Neural cell (in vitro differentiated cells): ENCODE data around the gene ZNF648. TPM values are rescaled to one million over a fixed set of nuclear protein-coding genes. Genes with fewer than 3 reads are reported as not detected.
A peak's percentile ranks its signal among the peaks of the same experiment; 100 is the strongest.

Experiments
- H2AFZ ChIP-seq: fragments of 200-600, 300-800 bp; sonication (generic), shearing (Covaris generic); 2 replicates; pipeline ENCODE4 v1.6.0; 2014; ENCODE audit warnings: low read depth, mild to moderate bottlenecking, antibody characterized with exemption, low read length, moderate library complexity
- H3F3A ChIP-seq: fragments of 200-600 bp; shearing (Covaris generic); 2 replicates; pipeline ENCODE4 v1.6.1; 2016; ENCODE audit warnings: mild to moderate bottlenecking, moderate library complexity, mixed read lengths, antibody characterized with exemption, low read length; ENCODE audit not compliant: insufficient read depth, poor library complexity, severe bottlenecking
- H3K27ac ChIP-seq: fragments of 200-600, 300-800 bp; sonication (generic), shearing (Covaris generic); 2 replicates; pipeline ENCODE4 v1.5.1; 2014; ENCODE audit warnings: mild to moderate bottlenecking, low read length, moderate library complexity
- H3K27me3 ChIP-seq: fragments of 300-800, 200-600 bp; sonication (generic), shearing (Covaris generic); 2 replicates; pipeline ENCODE4 v1.6.0; 2014; ENCODE audit warnings: mild to moderate bottlenecking, low read depth, low read length, moderate library complexity; ENCODE audit not compliant: insufficient read depth
- H3K36me3 ChIP-seq: fragments of 300-800, 200-600 bp; sonication (generic), shearing (Covaris generic); 2 replicates; pipeline ENCODE4 v1.5.1; 2014; ENCODE audit warnings: mild to moderate bottlenecking, antibody characterized with exemption, low read length, moderate library complexity; ENCODE audit not compliant: insufficient read depth
- H3K4me2 ChIP-seq: fragments of 300-800, 200-600 bp; sonication (generic), shearing (Covaris generic); 2 replicates; pipeline ENCODE4 v1.6.0; 2014; ENCODE audit warnings: mild to moderate bottlenecking, low read length
- H3K4me3 ChIP-seq: fragments of 300-800, 200-600 bp; sonication (generic), shearing (Covaris generic); 2 replicates; pipeline ENCODE4 v1.5.1; 2014; ENCODE audit warnings: mild to moderate bottlenecking, low read length, moderate library complexity
- H3K79me2 ChIP-seq: fragments of 200-600 bp; shearing (Covaris generic); replicated peaks from 2 replicates; pipeline ENCODE4 v1.6.0; 2014; ENCODE audit warnings: mild to moderate bottlenecking, low read length, moderate library complexity; ENCODE audit not compliant: insufficient read depth
- H3K9ac ChIP-seq: fragments of 300-800, 200-600 bp; sonication (generic), shearing (Covaris generic); 2 replicates; pipeline ENCODE4 v1.6.1; 2016; ENCODE audit warnings: mild to moderate bottlenecking, low read length, mixed read lengths
- H3K9me2 ChIP-seq: fragments of 200-600 bp; shearing (Covaris generic); 2 replicates; pipeline ENCODE4 v1.6.1; 2016; ENCODE audit warnings: mild to moderate bottlenecking, low read length, mixed read lengths; ENCODE audit not compliant: insufficient read depth
- H3K9me3 ChIP-seq: fragments of 200-600, 300-800 bp; sonication (generic), shearing (Covaris generic); 2 replicates; pipeline ENCODE4 v1.6.1; 2016; ENCODE audit warnings: mild to moderate bottlenecking, mixed run types, low read length, moderate library complexity, mixed read lengths
- H4K20me1 ChIP-seq: fragments of 200-600 bp; shearing (Covaris generic); 2 replicates; pipeline ENCODE4 v1.6.1; 2016; ENCODE audit warnings: mild to moderate bottlenecking, mixed run types; ENCODE audit not compliant: insufficient read depth
- EP300 ChIP-seq: fragments of 450-650 bp; conservative IDR thresholded peaks from 2 replicates; pipeline ENCODE4 v1.6.1; 2014; ENCODE audit warnings: antibody characterized with exemption, mild to moderate bottlenecking, moderate library complexity; ENCODE audit not compliant: poor library complexity, severe bottlenecking
- EZH2 ChIP-seq: fragments of 200-600, 300-800 bp; shearing (Covaris generic), sonication (generic); IDR thresholded peaks from 2 replicates; pipeline ENCODE4 v1.6.1; 2014; ENCODE audit warnings: antibody characterized with exemption, low read length, borderline replicate concordance, mild to moderate bottlenecking; ENCODE audit not compliant: insufficient read depth, poor library complexity, severe bottlenecking
- MXI1 ChIP-seq: fragments of 450-650 bp; conservative IDR thresholded peaks from 2 replicates; pipeline ENCODE4 v1.6.1; 2014; ENCODE audit warnings: antibody characterized with exemption, mild to moderate bottlenecking; ENCODE audit not compliant: poor library complexity, severe bottlenecking
- POLR2AphosphoS5 ChIP-seq: IDR thresholded peaks from 2 replicates; pipeline ENCODE4 v1.6.1; 2012
- RAD21 ChIP-seq: fragments of 450-650 bp; conservative IDR thresholded peaks from 2 replicates; pipeline ENCODE4 v1.6.1; 2014; ENCODE audit warnings: antibody characterized with exemption, mild to moderate bottlenecking, moderate library complexity
- SMC3 ChIP-seq: fragments of 450-650 bp; conservative IDR thresholded peaks from 2 replicates; pipeline ENCODE4 v1.6.1; 2014; ENCODE audit warnings: antibody characterized with exemption, mild to moderate bottlenecking, moderate library complexity; ENCODE audit not compliant: poor library complexity
- TAF1 ChIP-seq: IDR thresholded peaks from 2 replicates; pipeline ENCODE4 v1.6.1; 2012; ENCODE audit warnings: low read depth
- polyA plus RNA-seq: library from polyadenylated mRNA; depleted of rRNA; stranded (reverse); fragments of >200 nt; gene quantifications from 2 replicates; pipeline ENCODE4 v1.2.3, GENCODE V29; 2014
- TF ChIP-seq, protein P1 (sequence below): fragments of 450-650 bp; IDR thresholded peaks from 2 replicates; pipeline ENCODE4 v1.5.1; 2014; ENCODE audit warnings: antibody characterized with exemption, mild to moderate bottlenecking, moderate library complexity; ENCODE audit not compliant: poor library complexity, severe bottlenecking
- TF ChIP-seq, protein P2 (sequence below): IDR thresholded peaks from 2 replicates; pipeline ENCODE4 v1.6.1; 2012; ENCODE audit warnings: borderline replicate concordance

The ZNF648 gene
- polyA plus RNA-seq, 1 donor from 2014 or later, result not detected

DNA sequence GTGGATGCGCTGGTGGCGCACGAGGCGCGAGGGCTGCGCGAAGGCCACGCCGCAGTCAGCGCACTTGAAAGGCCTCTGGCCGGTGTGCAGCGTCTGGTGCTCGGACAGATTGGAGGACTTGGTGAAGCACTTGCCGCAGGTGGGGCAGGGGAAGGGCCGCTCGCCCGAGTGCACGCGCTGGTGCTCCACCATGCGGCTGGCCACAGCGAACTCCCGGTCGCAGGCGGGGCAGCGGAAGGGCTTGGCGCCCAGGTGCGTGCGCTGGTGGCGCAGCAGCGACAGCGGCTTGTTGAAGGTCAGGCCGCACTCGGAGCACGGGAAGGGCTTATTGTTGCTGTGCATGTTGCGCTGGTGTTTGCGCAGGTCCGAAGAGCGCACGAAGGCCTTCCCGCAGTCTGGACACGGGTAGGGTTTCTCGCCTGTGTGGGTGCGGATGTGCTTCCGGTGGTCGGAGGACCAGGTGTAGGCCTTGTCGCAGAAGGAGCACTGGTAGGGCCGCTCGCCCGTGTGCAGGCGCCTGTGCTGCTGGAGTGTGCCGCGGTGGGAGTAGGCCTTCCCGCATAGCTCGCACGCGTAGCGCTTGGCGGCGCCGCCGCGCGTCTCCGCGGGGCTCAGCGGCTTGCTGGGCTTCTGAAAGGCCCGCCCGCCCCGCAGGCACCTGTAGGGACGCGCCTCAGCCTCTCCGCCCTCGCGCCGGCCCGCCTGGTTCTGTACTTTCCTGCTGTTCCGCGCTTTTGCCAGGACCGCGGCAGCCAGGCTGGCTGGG, 4.7 kb downstream of the ZNF648 start:
- no peaks in the 10 kb centered on the region for H4K20me1 ChIP-seq
- H3K27me3 ChIP-seq, result no peaks in the 10 kb centered on the region
- H3K9me3 ChIP-seq, result no peaks in the 10 kb centered on the region
- H3K36me3 ChIP-seq, result no peaks in the 10 kb centered on the region
- no peak overlapping the region for H3K27ac ChIP-seq
- no peak overlapping the region for H3K4me3 ChIP-seq
- H3K4me2 ChIP-seq, result no peak overlapping the region
- H2AFZ ChIP-seq, result no peak overlapping the region
- H3K9ac ChIP-seq, result no peak overlapping the region
- H3K9me2 ChIP-seq, result no peaks in the 10 kb centered on the region
- H3F3A ChIP-seq, result no peaks in the 10 kb centered on the region
- no peak for TF ChIP-seq EZH2
- TF ChIP-seq, protein P1, sequence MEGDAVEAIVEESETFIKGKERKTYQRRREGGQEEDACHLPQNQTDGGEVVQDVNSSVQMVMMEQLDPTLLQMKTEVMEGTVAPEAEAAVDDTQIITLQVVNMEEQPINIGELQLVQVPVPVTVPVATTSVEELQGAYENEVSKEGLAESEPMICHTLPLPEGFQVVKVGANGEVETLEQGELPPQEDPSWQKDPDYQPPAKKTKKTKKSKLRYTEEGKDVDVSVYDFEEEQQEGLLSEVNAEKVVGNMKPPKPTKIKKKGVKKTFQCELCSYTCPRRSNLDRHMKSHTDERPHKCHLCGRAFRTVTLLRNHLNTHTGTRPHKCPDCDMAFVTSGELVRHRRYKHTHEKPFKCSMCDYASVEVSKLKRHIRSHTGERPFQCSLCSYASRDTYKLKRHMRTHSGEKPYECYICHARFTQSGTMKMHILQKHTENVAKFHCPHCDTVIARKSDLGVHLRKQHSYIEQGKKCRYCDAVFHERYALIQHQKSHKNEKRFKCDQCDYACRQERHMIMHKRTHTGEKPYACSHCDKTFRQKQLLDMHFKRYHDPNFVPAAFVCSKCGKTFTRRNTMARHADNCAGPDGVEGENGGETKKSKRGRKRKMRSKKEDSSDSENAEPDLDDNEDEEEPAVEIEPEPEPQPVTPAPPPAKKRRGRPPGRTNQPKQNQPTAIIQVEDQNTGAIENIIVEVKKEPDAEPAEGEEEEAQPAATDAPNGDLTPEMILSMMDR, result no peak
- TF ChIP-seq MXI1, result no peak
- TF ChIP-seq RAD21, result no peak
- no peak for TF ChIP-seq POLR2AphosphoS5
- TF ChIP-seq EP300, result no peak
- no peak for TF ChIP-seq TAF1
- H3K79me2 ChIP-seq, result no peaks in the 10 kb centered on the region

DNA sequence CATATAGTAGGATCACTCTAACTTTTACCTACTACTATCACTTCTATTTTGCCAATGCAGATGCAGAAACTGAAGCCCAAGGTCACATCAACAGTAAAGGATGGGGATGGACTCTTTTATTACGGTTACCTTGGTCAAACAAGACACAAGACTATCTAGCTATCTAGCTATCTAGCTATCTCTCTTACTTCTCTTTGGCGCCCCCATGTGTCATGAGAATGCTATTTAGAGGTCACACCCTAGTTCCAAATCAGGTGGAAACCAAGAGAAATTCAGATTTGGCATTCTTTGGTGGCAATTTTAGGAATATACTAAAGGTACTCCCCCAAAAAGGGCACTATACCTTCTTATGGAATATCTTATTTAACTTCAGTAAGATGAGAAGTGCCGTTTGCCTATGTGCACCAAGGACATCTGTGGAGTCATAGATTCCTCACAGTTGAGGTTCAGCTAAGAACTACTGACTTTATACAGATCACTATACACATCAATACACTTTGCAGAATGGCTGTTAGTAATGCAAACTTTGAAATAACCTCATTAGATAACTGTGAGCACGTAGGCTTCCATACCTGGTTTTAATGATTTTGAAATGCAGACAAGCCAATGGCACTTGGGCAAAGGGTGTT, 6.7 kb downstream of the ZNF648 start:
- no peaks in the 10 kb centered on the region for H3K27me3 ChIP-seq
- H3K4me2 ChIP-seq, result no peak overlapping the region
- no peaks in the 10 kb centered on the region for H3K36me3 ChIP-seq
- no peak overlapping the region for H3K9ac ChIP-seq
- H3F3A ChIP-seq, result no peaks in the 10 kb centered on the region
- no peak overlapping the region for H2AFZ ChIP-seq
- H3K27ac ChIP-seq, result no peak overlapping the region
- no peaks in the 10 kb centered on the region for H4K20me1 ChIP-seq
- H3K4me3 ChIP-seq, result no peak overlapping the region
- H3K9me2 ChIP-seq, result no peaks in the 10 kb centered on the region
- H3K79me2 ChIP-seq, result no peaks in the 10 kb centered on the region
- H3K9me3 ChIP-seq, result no peaks in the 10 kb centered on the region
- TF ChIP-seq RAD21 (peak; percentile 33), SMC3 (no peak), POLR2AphosphoS5 (no peak), TAF1 (no peak)
- TF ChIP-seq, protein P1, result peak; percentile 51
- TF ChIP-seq, protein P2, sequence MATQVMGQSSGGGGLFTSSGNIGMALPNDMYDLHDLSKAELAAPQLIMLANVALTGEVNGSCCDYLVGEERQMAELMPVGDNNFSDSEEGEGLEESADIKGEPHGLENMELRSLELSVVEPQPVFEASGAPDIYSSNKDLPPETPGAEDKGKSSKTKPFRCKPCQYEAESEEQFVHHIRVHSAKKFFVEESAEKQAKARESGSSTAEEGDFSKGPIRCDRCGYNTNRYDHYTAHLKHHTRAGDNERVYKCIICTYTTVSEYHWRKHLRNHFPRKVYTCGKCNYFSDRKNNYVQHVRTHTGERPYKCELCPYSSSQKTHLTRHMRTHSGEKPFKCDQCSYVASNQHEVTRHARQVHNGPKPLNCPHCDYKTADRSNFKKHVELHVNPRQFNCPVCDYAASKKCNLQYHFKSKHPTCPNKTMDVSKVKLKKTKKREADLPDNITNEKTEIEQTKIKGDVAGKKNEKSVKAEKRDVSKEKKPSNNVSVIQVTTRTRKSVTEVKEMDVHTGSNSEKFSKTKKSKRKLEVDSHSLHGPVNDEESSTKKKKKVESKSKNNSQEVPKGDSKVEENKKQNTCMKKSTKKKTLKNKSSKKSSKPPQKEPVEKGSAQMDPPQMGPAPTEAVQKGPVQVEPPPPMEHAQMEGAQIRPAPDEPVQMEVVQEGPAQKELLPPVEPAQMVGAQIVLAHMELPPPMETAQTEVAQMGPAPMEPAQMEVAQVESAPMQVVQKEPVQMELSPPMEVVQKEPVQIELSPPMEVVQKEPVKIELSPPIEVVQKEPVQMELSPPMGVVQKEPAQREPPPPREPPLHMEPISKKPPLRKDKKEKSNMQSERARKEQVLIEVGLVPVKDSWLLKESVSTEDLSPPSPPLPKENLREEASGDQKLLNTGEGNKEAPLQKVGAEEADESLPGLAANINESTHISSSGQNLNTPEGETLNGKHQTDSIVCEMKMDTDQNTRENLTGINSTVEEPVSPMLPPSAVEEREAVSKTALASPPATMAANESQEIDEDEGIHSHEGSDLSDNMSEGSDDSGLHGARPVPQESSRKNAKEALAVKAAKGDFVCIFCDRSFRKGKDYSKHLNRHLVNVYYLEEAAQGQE, result no peak
